A549 (cell line): ENCODE data around the gene TNIK. TPM values are rescaled to one million over a fixed set of nuclear protein-coding genes. Genes with fewer than 3 reads are reported as not detected.

Experiments used
- ATAC-seq, 2 experiments: fragments of 200-7000 bp in 1 of 2; fragments of >200 bp in 1 of 2; cut with Nextera tagmentation in 1 of 2; cut with Tn5 transposase in 1 of 2; 3 replicates each; pipeline versions ENCODE4 v1.8.0 to v1.9.1; 2018 to 2020; ENCODE audit warnings: mild to moderate bottlenecking in 1 of 2, moderate library complexity in 1 of 2
- CTCF ChIA-PET: fragments of 300-600 bp; sonication (Branson Sonifier 250); formaldehyde crosslinking; extraction: SDS; loops from one replicate; lab custom pipeline; 2021; ENCODE audit warnings: antibody characterized with exemption, inconsistent platforms; lab: Yijun Ruan, JAX
- POLR2A ChIA-PET: fragments of 350-600 bp; formaldehyde crosslinking; extraction: SDS; loops from one replicate; lab custom pipeline; 2021; ENCODE audit warnings: antibody characterized with exemption, inconsistent platforms; lab: Yijun Ruan, JAX
- DNase-seq, 2 experiments: peaks; one replicate each; pipeline versions ENCODE4 v3.0.0 to v3.0.0-alpha.2; 2011 to 2016; ENCODE audit warnings: low read depth in 1 of 2, low spot score in 1 of 2
- FAIRE-seq: peaks from 2 replicates; lab custom pipeline; 2011; peaks lifted over from hg19 to GRCh38; lab: Jason Lieb, UNC
- H3K27ac ChIP-seq, 2 experiments: fragments of >200 bp; sonication (Bioruptor Twin); formaldehyde crosslinking; 3 replicates each; pipeline ENCODE4 v1.5.1; 2016 to 2017
- H3K4me1 ChIP-seq: fragments of >200 bp; sonication (Bioruptor Twin); formaldehyde crosslinking; 3 replicates; pipeline ENCODE4 v1.6.1; 2016
- H3K4me2 ChIP-seq: fragments of >200 bp; sonication (Bioruptor Twin); formaldehyde crosslinking; 3 replicates; pipeline ENCODE4 v1.6.1; 2016
- H3K4me3 ChIP-seq: fragments of >200 bp; sonication (Bioruptor Twin); formaldehyde crosslinking; 3 replicates; pipeline ENCODE4 v1.5.1; 2016
- H3K9me3 ChIP-seq: fragments of >200 bp; sonication (Bioruptor Twin); formaldehyde crosslinking; 3 replicates; pipeline ENCODE4 v1.6.1; 2016
- CHD2 ChIP-seq: fragments of 150-350 bp; IDR thresholded peaks from 2 replicates; pipeline ENCODE4 v1.6.1; 2014; ENCODE audit warnings: low read length; ENCODE audit not compliant: partially characterized antibody
- EHF ChIP-seq: fragments of 250-450 bp; sonication (Bioruptor Pico); IDR thresholded peaks from 2 replicates; pipeline ENCODE4 v1.5.0; 2020; ENCODE audit warnings: mild to moderate bottlenecking
- EHMT2 ChIP-seq: fragments of 200-600 bp; sonication (generic); IDR thresholded peaks from 2 replicates; pipeline ENCODE4 v1.6.1; 2016; ENCODE audit warnings: antibody characterized with exemption, low read depth, mild to moderate bottlenecking, moderate library complexity
- ELK1 ChIP-seq: fragments of 150-350 bp; IDR thresholded peaks from 2 replicates; pipeline ENCODE4 v1.6.1; 2014; ENCODE audit warnings: low read depth, mild to moderate bottlenecking, low read length
- ESRRA ChIP-seq: fragments of 150-350 bp; IDR thresholded peaks from 2 replicates; pipeline ENCODE4 v1.6.1; 2014; ENCODE audit warnings: mild to moderate bottlenecking, low read length, borderline replicate concordance
- FOSB ChIP-seq: fragments of 250-450 bp; sonication (Bioruptor Pico); IDR thresholded peaks from 2 replicates; pipeline ENCODE4 v1.5.0; 2020; ENCODE audit warnings: mild to moderate bottlenecking, moderate library complexity
- GATA3 ChIP-seq: IDR thresholded peaks from 2 replicates; pipeline ENCODE4 v1.6.1; 2012; ENCODE audit warnings: borderline replicate concordance
- HEYL ChIP-seq: fragments of 250-450 bp; sonication (Bioruptor Pico); IDR thresholded peaks from 2 replicates; pipeline ENCODE4 v1.8.0; 2021; ENCODE audit warnings: mild to moderate bottlenecking, moderate library complexity
- HOXA7 ChIP-seq: fragments of 250-450 bp; sonication (Bioruptor Pico); IDR thresholded peaks from 2 replicates; pipeline ENCODE4 v1.5.0; 2020; ENCODE audit warnings: mild to moderate bottlenecking, moderate library complexity
- HOXB5 ChIP-seq: fragments of 250-450 bp; sonication (Bioruptor Pico); IDR thresholded peaks from 2 replicates; pipeline ENCODE4 v1.5.0; 2020; ENCODE audit warnings: mild to moderate bottlenecking, moderate library complexity
- JUN ChIP-seq, 2 experiments: fragments of >200 bp; sonication (Bioruptor Twin); formaldehyde crosslinking; IDR thresholded peaks; 2 replicates in 1 of 2; 3 replicates in 1 of 2; pipeline ENCODE4 v1.6.1; 2016 to 2017
- KDM1A ChIP-seq: fragments of 200-600 bp; sonication (generic); IDR thresholded peaks from 2 replicates; pipeline ENCODE4 v1.6.1; 2016; ENCODE audit warnings: low read depth, mild to moderate bottlenecking
- MAX ChIP-seq: IDR thresholded peaks from 2 replicates; pipeline ENCODE4 v1.6.1; 2012
- MAZ ChIP-seq: fragments of 150-350 bp; IDR thresholded peaks from 2 replicates; pipeline ENCODE4 v1.6.1; 2014; ENCODE audit warnings: antibody characterized with exemption, low read depth, low read length, borderline replicate concordance
- MYC ChIP-seq: IDR thresholded peaks from 2 replicates; pipeline ENCODE4 v1.6.1; 2012; ENCODE audit warnings: mild to moderate bottlenecking, inconsistent platforms, low read length, improper control_type of control experiment, borderline replicate concordance
- NFE2L2 ChIP-seq: fragments of 150-350 bp; conservative IDR thresholded peaks from 2 replicates; pipeline ENCODE4 v1.6.1; 2014; ENCODE audit warnings: low read length
- NPAS2 ChIP-seq: fragments of 250-450 bp; sonication (Bioruptor Pico); IDR thresholded peaks from 2 replicates; pipeline ENCODE4 v1.8.0; 2022; ENCODE audit warnings: mild to moderate bottlenecking, moderate library complexity, borderline replicate concordance
- PHF8 ChIP-seq: fragments of 200-600 bp; sonication (generic); IDR thresholded peaks from 2 replicates; pipeline ENCODE4 v1.6.1; 2016; ENCODE audit warnings: low read depth, mild to moderate bottlenecking, antibody characterized with exemption, moderate library complexity, borderline replicate concordance
- POLR2AphosphoS2 ChIP-seq: conservative IDR thresholded peaks from 2 replicates; pipeline ENCODE4 v1.6.1; 2012; ENCODE audit warnings: low read length, improper control_type of control experiment, inconsistent platforms
- RAD21 ChIP-seq, 2 experiments: fragments of >200 bp in 1 of 2; sonication (Bioruptor Twin) in 1 of 2; formaldehyde crosslinking in 1 of 2; IDR thresholded peaks in 1 of 2; conservative IDR thresholded peaks in 1 of 2; 2 replicates in 1 of 2; 3 replicates in 1 of 2; pipeline ENCODE4 v1.6.1; 2012 to 2018; ENCODE audit warnings: inconsistent platforms in 1 of 2
- RFX5 ChIP-seq: fragments of 450-650 bp; IDR thresholded peaks from 2 replicates; pipeline ENCODE4 v1.7.1; 2014; ENCODE audit warnings: antibody characterized with exemption, mild to moderate bottlenecking, moderate library complexity
- RNF2 ChIP-seq: fragments of 200-600 bp; sonication (generic); IDR thresholded peaks from 2 replicates; pipeline ENCODE4 v1.6.1; 2016; ENCODE audit warnings: low read depth, mild to moderate bottlenecking, antibody characterized with exemption, moderate library complexity, borderline replicate concordance
- SMC3 ChIP-seq: fragments of >200 bp; sonication (Bioruptor Twin); formaldehyde crosslinking; IDR thresholded peaks from 3 replicates; pipeline ENCODE4 v1.6.1; 2018; ENCODE audit warnings: inconsistent platforms
- TFCP2L1 ChIP-seq: fragments of 250-450 bp; sonication (Bioruptor Pico); IDR thresholded peaks from 2 replicates; pipeline ENCODE4 v1.5.0; 2021; ENCODE audit warnings: mild to moderate bottlenecking
- WGBS: methylation state at CpG from one replicate; pipeline ENCODE4 v1.1.6; 2017; ENCODE audit errors: missing lambda C conversion rate; 5-methylcytosine and 5-hydroxymethylcytosine counted together
- polyA plus RNA-seq, 4 experiments: library from polyadenylated mRNA; depleted of rRNA in 3 of 4; stranded (reverse); fragments of >200 nt; fragmentation: RNase III in 1 of 4; extraction: RNeasy Plus Mini Kit Qiagen cat#74134 plus additional on column Dnase treatment in 1 of 4; gene quantifications; 2 replicates in 3 of 4; 3 replicates in 1 of 4; pipeline ENCODE4 v1.2.3, GENCODE V29; 2011 to 2017
- TF ChIP-seq, protein P1 (sequence below): fragments of 250-450 bp; sonication (Bioruptor Pico); IDR thresholded peaks from 2 replicates; pipeline ENCODE4 v1.5.0; 2021; ENCODE audit warnings: mild to moderate bottlenecking, moderate library complexity, borderline replicate concordance
- TF ChIP-seq, protein P2 (sequence below): IDR thresholded peaks from 2 replicates; pipeline ENCODE4 v1.6.1; 2012; ENCODE audit warnings: low read depth, borderline replicate concordance
- TF ChIP-seq, protein P3 (sequence below): fragments of >200 bp; sonication (Bioruptor Twin); formaldehyde crosslinking; IDR thresholded peaks from 3 replicates; pipeline ENCODE4 v1.6.1; 2016

TNIK gene
- polyA plus RNA-seq, 2 of the 4 experiments (the other 2 are of a cell fraction) = 1.6 to 1.8 TPM

GRCh38 chr3:171133337-171133736, 326.9 kb downstream of the TNIK start:
- no peak for TF ChIP-seq EHMT2
- no peak for TF ChIP-seq RAD21 (conservative IDR thresholded peaks at IDR 0.05 in 1 of 2, IDR thresholded peaks at IDR 0.05 in 1 of 2)
- TF ChIP-seq NFE2L2 = no peak
- no peak for TF ChIP-seq HEYL (CRISPR knock-in tag)
- TF ChIP-seq ELK1 = no peak
- TF ChIP-seq ESRRA = no peak
- TF ChIP-seq KDM1A = no peak
- TF ChIP-seq POLR2AphosphoS2 = no peak
- no peak for TF ChIP-seq RFX5
- TF ChIP-seq CHD2 = no peak
- TF ChIP-seq MYC = no peak
- TF ChIP-seq, protein P1, sequence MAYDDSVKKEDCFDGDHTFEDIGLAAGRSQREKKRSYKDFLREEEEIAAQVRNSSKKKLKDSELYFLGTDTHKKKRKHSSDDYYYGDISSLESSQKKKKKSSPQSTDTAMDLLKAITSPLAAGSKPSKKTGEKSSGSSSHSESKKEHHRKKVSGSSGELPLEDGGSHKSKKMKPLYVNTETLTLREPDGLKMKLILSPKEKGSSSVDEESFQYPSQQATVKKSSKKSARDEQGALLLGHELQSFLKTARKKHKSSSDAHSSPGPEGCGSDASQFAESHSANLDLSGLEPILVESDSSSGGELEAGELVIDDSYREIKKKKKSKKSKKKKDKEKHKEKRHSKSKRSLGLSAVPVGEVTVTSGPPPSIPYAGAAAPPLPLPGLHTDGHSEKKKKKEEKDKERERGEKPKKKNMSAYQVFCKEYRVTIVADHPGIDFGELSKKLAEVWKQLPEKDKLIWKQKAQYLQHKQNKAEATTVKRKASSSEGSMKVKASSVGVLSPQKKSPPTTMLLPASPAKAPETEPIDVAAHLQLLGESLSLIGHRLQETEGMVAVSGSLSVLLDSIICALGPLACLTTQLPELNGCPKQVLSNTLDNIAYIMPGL = no peak
- no peak for TF ChIP-seq TFCP2L1
- TF ChIP-seq FOSB (CRISPR knock-in tag) = no peak
- TF ChIP-seq, protein P2, sequence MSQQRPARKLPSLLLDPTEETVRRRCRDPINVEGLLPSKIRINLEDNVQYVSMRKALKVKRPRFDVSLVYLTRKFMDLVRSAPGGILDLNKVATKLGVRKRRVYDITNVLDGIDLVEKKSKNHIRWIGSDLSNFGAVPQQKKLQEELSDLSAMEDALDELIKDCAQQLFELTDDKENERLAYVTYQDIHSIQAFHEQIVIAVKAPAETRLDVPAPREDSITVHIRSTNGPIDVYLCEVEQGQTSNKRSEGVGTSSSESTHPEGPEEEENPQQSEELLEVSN = no peak
- no peak for TF ChIP-seq MAX
- no peak for TF ChIP-seq GATA3
- TF ChIP-seq NPAS2 (CRISPR knock-in tag) = no peak
- DNase-seq = no peak
- H3K9me3 ChIP-seq = no peaks in the 10 kb centered on the region
- ChIA-PET POLR2A (no interaction called here), CTCF (no interaction called here)
- no peak overlapping the region for H3K4me3 ChIP-seq
- no peak overlapping the region for H3K27ac ChIP-seq
- ATAC-seq = no peak
- peaks cover 12% of the 10 kb centered on the region; the same call in 1 of the 3 replicates for H3K4me1 ChIP-seq
- no peak overlapping the region for H3K4me2 ChIP-seq
- WGBS = 91% methylated on average over 5 of the region's 5 CpGs
- FAIRE-seq = no peak

- peaks cover 12% of the 10 kb centered on the region; the same call in 1 of the 3 replicates for H3K4me1 ChIP-seq
- H3K27ac ChIP-seq = no peak overlapping the region
- no peak for FAIRE-seq
- no peak for ATAC-seq
- ChIA-PET CTCF (no interaction called here), POLR2A (no interaction called here)
- DNase-seq = no peak
- H3K4me3 ChIP-seq = no peak overlapping the region
- no peaks in the 10 kb centered on the region for H3K9me3 ChIP-seq
- H3K4me2 ChIP-seq = no peak overlapping the region
- 64% methylated on average over 4 of the region's 4 CpGs for WGBS
- TF ChIP-seq NPAS2 (CRISPR knock-in tag) = no peak
- no peak for TF ChIP-seq PHF8
- TF ChIP-seq HOXA7 (CRISPR knock-in tag) = no peak
- TF ChIP-seq, protein P3, sequence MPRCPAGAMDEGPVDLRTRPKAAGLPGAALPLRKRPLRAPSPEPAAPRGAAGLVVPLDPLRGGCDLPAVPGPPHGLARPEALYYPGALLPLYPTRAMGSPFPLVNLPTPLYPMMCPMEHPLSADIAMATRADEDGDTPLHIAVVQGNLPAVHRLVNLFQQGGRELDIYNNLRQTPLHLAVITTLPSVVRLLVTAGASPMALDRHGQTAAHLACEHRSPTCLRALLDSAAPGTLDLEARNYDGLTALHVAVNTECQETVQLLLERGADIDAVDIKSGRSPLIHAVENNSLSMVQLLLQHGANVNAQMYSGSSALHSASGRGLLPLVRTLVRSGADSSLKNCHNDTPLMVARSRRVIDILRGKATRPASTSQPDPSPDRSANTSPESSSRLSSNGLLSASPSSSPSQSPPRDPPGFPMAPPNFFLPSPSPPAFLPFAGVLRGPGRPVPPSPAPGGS = no peak
- TF ChIP-seq HOXB5 (CRISPR knock-in tag) = no peak
- no peak for TF ChIP-seq EHF (CRISPR knock-in tag)
- no peak for TF ChIP-seq RNF2
- no peak for TF ChIP-seq JUN (IDR thresholded peaks at IDR 0.05)
- TF ChIP-seq ELK1 = no peak
- no peak for TF ChIP-seq SMC3
- TF ChIP-seq TFCP2L1 = no peak
- TF ChIP-seq MAZ = no peak
- TF ChIP-seq RFX5 = no peak
Observed at GRCh38 chr3:171132873-171133272, 327.3 kb downstream of the TNIK start.
